Stimulated activated CD4-positive, alpha-beta T cell treated with anti-CD3 and anti-CD28 coated beads, Interleukin-12 subunit alpha, Interleukin-12 subunit beta, amount 100 ng/mL, for 4 hours (primary cell): ENCODE data around the gene WNT8A.
"Not testable (repeated sequence)": the region's sequence is repeated elsewhere in the genome, so short reads cannot be mapped to it uniquely, and the experiment has no call there.

Experiments
- DNase-seq: peaks from one replicate; pipeline ENCODE4 v3.0.0-alpha.2; 2020

The WNT8A gene

GRCh38 chr5:138083702-138084101, at the start of gene WNT8A:
TSS of gene WNT8A (plus strand) at chr5:138084033. CDS start at chr5:138084128, 95 bp downstream.
- no peak for DNase-seq

DNA sequence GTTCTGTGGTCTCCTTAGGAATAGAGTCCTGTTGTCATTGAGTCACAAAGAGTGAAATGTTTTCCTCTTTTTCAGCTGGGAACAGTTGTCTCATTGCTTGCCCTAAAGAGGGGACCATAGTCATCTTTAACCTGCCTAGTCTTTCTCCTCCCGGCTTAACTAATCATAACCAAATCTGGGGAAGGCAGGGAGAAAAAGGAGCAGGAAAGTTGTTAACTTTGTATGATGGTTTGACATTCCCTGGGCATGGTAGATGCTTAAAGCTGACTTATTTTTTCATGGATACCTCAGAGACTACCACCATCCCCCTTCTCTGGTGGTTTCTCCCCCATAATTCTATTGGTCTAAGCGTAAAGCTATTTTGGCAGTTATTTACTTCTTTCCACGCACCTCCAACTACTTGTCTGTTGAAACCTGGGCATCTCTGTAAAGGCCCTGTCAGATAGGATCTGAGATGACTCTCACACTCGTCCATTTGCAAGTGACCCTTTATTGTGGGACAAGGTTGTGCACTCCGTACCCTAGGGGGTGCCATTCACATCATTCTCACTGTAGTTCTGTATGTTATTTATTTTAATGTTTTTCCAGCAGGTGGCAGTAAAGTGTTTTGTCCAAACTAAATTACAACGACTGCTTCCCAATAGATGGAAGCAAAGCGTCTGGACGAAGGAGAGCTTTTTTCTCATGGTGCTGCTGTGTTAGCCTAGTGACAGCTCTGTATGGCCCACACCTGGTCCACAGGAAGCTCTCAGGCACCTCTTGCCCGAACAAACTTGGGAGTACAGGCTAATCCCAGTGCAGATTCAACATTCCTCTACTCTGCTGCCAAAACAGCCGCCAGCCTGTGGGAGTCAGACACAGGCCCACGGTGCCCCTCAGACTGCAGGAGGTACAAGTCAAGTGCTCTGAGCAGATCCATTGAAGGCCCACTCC, 48.0 kb upstream of the WNT8A start:
- peak; percentile 28 for DNase-seq

- no peak for DNase-seq
Observed at GRCh38 chr5:138037271-138037670, 46.6 kb upstream of the WNT8A start.

- DNase-seq = no peak
Observed at GRCh38 chr5:138037907-138038633, 45.8 kb upstream of the WNT8A start.

DNA sequence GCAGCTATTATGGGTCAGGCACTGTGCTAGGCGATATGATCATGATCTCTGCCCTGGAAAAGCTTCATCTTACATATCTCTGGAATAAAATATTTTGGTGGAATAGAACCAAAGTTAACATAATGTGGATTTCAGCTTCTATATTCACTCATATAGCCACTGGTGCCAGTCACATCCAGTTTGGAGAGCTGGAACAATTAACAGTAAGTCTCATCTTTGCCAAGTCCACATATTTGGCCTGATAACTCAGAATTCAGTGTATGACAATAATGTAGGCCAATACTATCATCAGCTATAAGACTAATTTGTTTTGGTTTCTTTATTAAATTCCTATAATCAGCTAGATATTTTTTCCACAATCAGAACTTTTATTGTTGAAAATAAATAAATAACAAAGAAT, 45.0 kb upstream of the WNT8A start:
- no peak for DNase-seq

- not testable (repeated sequence) for DNase-seq
Observed at GRCh38 chr5:138045283-138045682, 38.5 kb upstream of the WNT8A start.

GRCh38 chr5:138051441-138052296, 32.2 kb upstream of the WNT8A start:
- no peak for DNase-seq

DNA sequence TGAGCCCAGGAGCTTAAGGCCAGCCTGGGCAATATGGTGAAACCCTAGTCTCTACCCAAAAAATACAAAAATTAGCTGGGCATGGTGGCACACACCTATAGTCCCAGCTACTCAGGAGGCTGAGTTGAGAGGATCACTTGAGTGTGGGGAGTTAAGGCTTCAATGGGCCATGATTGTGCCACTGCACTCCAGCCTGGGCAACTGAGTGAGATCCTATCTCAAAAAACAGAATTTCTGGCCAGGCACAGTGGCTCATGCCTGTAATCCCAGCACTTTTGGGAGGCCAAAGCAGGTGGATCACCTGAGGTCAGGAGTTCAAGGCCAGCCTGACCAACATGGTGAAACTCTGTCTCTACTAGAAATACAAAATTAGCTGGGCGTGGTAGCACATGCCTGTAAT, 31.1 kb upstream of the WNT8A start:
- DNase-seq = not testable (repeated sequence)

DNA sequence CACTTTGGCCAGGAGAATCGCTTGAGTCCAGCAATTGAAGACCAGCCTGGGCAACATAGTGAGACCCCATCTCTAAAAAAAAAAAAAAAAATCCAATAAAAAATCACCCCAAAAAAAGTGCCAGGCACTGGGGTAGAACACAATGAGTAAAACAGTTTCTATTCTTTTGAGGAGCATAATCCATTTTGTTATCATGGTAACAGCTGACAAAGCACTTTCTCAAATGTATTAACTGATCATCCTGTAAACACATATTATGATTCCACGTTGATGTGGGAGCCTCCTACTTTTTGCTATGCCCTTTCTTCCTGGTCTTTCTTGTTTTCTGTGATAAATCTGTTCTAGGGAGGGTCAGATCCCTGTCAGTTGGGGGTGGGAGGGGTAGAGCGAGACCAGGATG, 30.3 kb upstream of the WNT8A start:
- DNase-seq = no peak

GRCh38 chr5:138054206-138054605, 29.6 kb upstream of the WNT8A start:
- no peak for DNase-seq

GRCh38 chr5:138054847-138055558, 28.8 kb upstream of the WNT8A start:
- DNase-seq = no peak

- no peak for DNase-seq
Observed at GRCh38 chr5:138064526-138064925, 19.3 kb upstream of the WNT8A start.

GRCh38 chr5:138065102-138065501, 18.7 kb upstream of the WNT8A start:
- DNase-seq = no peak

DNA sequence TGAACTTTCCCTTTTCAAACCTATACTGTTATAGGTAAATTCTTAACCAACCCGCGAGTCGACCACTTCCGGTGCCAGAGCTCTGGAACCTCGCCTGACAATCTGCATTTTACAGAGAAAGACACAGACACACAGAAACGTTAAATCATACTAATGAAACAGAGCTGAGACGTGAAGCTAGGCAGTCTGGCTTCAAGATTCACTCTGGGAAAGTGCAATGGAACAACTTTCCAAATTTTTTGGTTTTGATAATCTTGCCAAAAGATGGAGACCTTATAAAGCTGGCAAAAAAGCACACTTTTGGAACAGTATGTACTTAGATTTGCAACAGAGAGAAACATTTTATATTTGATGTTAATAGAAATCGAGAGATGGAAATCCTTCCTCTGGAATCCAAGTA, 15.9 kb upstream of the WNT8A start:
- no peak for DNase-seq

- peak; percentile 68 for DNase-seq
Observed at GRCh38 chr5:138068742-138069600, 14.9 kb upstream of the WNT8A start.

- not testable (repeated sequence) for DNase-seq
Observed at GRCh38 chr5:138070026-138070425, 13.8 kb upstream of the WNT8A start.

DNA sequence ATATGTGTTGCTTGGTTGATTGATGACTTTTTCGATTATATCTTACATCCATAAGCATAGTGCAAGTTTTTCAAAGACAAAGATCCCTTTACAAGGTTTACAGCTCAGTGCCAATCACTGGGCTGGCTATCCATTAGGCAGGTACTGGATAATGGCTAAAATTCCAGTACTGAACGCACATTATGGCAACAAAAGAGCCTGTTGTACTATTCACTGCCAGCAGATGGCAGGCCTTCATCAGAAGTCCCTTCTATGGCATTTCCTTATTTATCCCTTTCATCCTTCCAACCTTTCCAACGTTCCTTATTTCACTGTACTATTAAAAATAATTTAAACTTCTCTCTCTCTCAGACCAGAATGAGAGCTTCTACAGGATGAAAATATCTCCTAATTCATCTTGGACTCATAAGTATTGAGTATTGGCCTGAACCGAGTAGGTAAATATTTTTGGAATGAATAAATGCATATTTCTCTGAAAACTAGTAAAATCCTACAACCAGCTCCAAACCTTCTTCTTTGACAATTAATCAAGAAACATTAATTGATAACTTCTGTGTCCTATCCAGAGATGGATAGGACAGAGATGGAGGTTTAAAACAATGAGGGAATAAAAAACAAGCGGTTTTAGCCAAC, 6.7 kb upstream of the WNT8A start:
- DNase-seq = peak; percentile 45

DNA sequence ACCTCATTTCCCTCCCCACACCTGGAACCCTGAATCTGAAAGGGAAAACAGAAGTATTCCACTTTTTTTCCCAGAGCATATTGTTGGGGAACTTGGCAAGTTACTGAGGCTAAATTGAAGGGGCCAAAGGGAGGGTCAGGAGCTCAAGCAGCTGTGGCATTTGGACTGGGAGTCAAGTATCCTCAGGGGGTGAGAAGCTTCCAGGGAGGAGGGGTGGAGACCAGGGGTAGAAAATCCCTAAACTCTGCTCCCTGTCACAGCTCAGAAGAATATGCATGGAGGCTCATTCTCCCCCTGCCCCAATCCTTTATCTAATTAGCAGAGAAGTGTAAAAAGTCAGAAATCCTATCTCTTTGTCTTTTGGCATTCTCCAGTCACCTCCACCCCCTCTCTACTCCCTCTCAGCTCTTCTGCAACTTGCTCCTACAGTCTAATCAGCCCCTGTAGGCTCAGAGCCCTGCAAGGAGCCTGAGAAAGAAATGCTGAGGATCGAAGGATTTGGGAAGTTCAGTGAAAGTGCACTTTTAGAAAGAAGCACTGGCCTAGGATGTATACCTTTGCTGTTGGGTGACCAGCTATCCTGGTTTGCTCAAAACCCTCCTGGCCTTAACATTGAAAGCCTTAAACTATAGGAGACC, 5.7 kb upstream of the WNT8A start:
- DNase-seq = no peak

GRCh38 chr5:138082033-138082432, 1.8 kb upstream of the WNT8A start:
- DNase-seq = no peak

- no peak for DNase-seq
Observed at GRCh38 chr5:138091685-138092084, 7.9 kb downstream of the WNT8A start.
